NCI-H2029 (cell line): ENCODE results near the gene MYH14.

Experiments
- DNase-seq: peaks from one replicate; lab custom pipeline; 2025; lab: John Stamatoyannopoulos, UW

The MYH14 gene

DNA sequence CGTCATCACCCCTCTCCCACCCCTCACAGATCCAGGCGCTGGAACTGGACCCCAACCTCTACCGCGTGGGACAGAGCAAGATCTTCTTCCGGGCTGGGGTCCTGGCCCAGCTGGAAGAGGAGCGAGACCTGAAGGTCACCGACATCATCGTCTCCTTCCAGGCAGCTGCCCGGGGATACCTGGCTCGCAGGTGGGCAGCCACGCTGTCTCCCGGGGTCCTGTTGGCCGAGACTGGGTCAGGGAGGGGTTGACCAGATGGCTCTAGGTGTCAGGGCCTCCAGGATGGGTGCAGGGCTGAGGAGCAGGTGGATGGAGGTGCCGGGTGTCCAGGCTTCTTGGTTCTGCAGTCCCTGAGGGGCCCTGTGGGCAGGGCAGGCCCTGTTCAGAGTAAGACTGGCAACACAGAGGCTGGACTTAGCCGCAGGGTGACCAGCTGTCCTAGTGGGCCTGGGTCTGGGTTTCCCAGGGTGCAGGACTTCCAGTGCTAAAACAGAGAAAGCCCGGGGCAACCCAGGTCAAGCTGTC, 58.1 kb downstream of the MYH14 start:
- DNase-seq: no peak

DNA sequence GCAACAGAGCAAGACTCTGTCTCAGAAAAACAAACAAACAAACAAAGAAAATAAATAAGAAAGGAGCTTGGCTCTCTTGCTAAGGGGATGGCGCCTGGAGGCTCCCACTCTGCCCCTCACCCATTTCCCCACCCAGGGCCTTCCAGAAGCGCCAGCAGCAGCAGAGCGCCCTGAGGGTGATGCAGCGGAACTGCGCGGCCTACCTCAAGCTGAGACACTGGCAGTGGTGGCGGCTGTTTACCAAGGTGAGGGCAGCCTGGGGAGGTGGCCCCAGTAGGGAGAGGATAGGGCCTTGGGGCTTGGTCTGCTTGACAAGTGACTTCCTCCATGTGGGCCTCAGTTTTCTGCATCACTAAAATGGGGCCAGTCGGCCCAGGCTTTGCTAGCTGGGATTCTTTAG, 59.8 kb downstream of the MYH14 start:
- DNase-seq: no peak

DNA sequence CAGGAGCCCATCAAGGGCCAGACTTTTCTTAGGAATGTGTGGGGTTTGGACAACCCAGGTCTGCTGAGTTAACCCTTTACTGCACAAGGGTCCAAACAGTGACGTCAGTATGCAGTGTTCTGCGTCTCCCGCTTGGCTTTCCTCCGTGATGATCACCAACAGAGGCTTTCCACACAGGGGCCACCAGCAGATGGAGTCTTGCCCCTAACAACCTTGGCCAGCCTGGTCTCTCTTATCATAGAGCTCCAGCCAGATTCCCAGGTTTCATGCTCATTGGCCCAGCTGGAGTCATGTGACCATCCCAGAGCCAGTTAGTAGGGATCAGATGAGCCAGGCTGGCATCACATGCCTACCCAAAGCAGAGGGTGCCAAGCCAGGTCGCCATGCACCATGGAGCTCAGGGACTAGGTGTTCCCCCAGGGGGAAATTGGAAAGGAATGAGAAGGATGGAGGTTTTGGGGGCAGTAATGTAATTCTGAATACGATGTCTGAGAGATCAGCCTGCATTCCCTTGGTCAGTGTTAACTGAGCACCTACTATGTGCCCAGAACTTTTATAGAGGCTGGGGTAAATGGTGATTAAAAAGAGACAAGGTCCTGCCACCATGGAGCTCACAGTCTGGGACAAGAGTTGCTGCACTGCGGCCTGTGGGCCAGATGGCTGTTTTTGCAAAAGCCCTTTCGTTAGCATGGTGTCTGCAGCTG, 61.2 kb downstream of the MYH14 start:
- DNase-seq: no peak

DNA sequence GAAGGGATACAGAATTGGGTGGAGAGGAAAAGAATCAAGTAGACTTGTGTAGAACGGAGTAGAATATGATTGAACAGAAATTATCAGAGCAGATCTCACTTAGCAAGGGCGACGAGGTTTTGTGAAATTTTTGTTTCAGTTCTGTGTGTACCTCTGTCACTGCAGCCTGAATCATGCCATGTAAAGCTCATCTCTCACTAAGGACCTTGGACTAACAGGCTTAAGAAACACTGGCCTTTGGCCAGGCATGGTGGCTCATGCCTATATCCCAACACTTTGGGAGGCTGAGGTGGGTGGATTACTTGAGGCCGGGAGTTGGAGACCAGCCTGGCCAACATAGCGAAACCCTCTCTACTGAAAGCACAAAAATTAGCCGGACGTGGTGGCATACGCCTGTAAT, 62.6 kb downstream of the MYH14 start:
- no peak for DNase-seq

DNA sequence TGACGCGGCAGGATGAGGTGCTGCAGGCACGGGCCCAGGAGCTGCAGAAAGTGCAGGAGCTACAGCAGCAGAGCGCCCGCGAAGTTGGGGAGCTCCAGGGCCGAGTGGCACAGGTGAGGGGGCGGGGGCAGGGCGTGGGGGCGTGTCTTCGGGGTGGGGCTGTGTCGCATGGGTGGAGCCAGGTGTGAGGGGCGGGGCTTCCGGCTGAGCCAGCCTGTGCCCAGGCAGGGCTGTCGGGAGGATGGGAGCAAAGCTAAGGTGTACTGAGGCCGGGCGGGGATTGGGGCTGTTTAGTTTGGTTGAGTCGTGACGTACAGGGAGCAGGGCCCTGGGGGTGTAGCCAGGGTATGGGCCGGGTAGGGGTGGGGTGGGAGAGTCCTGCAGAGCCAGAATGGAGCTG, 63.5 kb downstream of the MYH14 start:
- DNase-seq: no peak

DNA sequence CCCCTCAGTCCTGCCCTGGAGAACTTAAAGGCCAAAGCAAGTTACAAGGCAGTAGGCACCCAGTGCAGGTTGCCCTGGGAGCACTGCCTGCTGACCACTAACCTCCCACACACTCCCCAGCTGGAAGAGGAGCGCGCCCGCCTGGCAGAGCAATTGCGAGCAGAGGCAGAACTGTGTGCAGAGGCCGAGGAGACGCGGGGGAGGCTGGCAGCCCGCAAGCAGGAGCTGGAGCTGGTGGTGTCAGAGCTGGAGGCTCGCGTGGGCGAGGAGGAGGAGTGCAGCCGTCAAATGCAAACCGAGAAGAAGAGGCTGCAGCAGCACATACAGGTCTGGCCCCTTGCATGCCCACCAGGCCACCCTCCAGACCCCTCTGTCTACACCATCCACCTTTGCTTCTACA, 64.6 kb downstream of the MYH14 start:
- DNase-seq: no peak

DNA sequence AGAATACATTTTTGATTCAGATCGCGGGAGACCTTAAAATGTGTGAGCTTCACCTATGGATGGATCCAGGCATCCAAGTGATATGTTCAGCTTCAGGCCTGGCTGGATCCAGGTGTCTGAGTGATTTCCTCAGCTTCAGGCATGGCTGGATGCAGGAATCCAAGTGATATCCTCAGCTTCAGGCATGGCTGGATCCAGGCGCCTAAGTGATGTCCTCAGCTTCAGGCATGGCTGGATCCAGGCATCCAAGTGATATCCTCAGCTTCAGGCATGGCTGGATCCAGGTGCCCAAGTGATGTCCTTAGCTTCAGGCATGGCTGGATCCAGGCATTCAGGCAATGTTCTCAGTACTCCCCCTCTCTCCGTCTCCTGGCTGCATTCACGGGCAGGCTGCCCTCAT, 65.1 kb downstream of the MYH14 start:
- no peak for DNase-seq

DNA sequence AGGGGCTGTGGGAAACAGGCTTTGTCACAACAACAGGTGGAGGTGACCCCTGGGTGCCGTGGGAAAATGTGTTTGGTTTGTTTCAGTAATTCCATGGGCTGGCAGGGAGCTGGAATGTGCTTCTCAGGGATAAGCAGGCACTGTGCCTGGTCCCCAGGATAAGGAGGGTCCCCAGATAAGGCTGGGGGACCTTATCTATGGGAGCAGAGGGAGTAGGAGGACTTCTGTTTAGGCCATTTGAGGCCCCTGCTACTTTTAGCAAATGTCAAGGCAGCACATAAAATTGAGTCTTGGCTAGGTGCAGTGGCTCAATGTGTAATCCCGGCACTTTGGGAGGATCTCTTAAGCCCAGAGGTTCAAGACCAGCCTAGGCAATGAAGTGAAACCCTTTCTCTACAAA, 66.2 kb downstream of the MYH14 start:
- DNase-seq: no peak

DNA sequence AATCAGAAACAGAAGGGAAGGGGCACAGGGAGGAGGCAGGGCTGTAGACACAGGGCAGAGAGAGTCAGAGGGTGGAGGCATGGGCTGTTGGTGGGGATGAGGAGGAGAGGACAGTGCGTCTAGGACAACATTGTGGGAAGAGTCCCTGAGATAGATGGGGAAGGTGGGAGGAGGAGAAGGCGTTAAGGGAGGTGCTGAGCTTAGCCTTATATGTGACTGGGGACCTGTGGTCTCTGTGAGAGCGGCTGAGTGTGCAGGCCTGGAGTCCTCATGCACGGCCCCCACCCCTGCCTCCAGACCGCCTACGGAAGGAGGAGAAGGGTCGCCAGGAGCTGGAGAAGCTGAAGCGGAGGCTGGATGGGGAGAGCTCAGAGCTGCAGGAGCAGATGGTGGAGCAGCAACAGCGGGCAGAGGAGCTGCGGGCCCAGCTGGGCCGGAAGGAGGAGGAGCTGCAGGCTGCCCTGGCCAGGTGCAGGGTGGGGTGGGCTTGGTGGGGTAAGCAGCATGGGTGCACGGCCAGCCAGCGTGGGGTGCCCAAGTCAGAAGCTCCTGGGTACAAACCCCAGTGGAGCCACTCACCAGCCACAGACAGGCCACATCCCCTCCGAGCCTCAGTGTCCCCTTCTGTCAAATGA, 69.0 kb downstream of the MYH14 start:
- DNase-seq: no peak

DNA sequence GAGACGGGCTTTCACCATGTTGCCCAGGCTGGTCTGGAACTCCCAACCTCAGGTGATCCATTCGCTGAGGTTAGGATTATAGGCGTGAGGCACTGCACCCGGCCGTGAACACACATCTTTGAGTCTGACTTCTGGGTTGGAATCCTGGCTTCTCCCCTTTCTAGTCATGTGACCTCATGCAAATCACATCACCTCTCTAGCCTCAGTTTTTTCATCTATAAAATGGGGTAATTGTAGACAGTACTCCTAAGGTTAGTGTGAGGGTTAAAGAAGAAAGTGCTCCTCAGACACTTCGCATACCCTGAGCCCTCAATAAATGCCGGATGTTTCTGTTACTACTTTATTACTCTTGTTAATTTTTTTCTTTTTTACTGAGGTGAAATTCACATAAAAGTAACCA, 70.4 kb downstream of the MYH14 start:
- no peak for DNase-seq

DNA sequence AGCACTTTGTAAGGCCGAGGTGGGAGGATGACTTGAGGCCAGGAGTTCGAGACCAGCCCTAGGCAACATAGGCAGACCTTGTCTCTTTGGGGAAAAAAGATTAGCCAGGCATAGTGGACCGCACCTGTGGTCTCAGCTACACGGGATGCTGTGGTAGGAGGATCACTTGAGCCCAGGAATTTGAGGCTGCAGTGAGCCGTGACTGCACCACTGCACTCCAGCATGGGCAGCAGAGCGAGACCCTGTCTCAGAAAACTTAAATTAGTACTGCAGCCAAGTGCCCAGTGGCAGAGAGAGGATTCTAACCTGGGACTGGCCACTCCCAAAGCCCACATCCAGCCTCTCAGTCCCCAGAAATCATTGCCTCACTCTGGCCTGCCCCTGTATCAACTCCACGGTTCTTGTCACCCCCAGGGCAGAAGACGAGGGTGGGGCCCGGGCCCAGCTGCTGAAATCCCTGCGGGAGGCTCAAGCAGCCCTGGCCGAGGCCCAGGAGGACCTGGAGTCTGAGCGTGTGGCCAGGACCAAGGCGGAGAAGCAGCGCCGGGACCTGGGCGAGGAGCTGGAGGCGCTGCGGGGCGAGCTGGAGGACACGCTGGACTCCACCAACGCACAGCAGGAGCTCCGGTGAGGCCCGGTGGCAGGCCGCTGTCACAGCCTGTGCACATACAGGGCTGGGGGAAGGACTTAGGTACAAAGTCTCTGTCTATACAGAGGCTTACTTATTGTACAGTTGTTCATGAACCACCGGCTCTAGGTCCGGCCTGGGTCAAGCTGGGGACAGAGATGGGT, 72.4 kb downstream of the MYH14 start:
- DNase-seq: no peak

DNA sequence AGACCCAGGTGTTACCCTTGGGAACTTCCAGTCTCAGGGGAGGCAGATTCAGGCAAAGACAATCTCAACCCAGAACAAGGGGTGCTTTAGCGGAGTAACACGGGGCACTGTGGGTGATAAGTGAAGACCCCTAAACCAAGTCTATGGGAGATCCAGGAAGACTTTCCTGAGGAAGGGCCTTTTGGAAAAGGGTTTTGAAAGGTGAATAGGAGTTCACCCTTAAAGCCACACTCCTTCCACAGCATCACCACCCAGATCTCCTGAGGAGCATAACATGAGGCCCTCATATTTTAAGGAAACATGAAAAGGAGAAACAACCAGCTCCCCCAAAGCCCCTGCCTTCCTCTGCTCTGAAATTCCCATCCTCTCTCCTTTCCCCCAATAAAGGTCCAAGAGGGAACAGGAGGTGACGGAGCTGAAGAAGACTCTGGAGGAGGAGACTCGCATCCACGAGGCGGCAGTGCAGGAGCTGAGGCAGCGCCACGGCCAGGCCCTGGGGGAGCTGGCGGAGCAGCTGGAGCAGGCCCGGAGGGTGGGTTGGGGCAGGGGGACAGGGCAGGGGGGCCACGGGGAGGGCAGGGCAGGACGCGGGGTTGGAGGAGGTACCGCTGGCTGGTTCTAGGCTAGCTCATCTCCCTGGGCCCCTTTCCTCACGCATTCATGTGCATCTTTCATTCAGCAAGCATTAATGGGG, 73.1 kb downstream of the MYH14 start:
- no peak for DNase-seq

DNA sequence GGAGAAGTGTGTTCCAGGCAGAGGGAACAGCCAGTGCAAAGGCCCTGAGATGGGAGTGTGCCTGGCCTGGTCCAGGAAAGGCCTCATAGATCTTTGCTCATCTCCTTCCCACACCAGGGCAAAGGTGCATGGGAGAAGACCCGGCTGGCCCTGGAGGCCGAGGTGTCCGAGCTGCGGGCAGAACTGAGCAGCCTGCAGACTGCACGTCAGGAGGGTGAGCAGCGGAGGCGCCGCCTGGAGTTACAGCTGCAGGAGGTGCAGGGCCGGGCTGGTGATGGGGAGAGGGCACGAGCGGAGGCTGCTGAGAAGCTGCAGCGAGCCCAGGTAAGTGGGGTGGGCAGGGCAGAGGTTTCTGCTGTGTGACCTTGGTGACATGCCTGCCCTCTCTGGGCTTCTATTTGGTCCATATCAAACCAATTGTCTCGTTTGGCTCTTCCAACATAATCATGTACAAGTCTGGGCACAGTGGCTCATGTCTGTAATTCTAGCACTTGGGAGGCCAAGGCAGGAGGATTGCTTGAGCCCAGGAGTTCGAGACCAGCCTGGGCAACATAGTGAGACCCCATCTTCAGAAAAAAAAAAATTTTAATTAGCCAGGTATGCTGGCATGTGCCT, 74.7 kb downstream of the MYH14 start:
- DNase-seq: no peak

DNA sequence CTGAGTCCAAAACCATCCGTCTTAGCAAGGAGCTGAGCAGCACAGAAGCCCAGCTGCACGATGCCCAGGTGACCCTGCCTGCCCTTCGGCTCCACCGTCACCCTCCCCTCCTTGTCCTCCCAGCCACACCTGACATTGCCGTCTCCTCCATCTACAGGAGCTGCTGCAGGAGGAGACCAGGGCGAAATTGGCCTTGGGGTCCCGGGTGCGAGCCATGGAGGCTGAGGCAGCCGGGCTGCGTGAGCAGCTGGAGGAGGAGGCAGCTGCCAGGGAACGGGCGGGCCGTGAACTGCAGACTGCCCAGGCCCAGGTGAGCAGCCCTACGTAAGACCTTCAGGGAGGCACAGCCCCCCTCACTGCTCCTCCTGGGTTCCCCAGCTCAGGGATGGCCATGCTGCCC, 76.7 kb downstream of the MYH14 start:
- DNase-seq: no peak

DNA sequence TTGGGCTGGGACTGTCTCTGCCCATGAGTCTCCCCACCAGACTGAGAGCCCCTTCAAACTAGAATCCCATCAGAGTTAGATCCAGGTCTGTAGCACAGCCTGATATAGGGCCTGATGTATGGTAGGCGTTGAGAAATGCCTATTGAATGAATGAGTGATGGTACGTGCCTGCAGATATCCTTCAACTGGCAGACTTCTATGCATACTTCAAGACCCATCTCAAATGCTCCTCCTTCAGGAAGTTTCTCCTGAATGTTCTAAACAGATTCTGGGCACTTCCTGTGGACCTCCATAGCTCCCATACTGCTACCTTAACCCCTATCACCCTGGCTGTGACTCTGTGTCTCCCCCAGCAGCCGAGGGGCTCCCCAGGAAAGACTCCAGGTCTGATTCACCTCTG, 77.6 kb downstream of the MYH14 start:
- no peak for DNase-seq

DNA sequence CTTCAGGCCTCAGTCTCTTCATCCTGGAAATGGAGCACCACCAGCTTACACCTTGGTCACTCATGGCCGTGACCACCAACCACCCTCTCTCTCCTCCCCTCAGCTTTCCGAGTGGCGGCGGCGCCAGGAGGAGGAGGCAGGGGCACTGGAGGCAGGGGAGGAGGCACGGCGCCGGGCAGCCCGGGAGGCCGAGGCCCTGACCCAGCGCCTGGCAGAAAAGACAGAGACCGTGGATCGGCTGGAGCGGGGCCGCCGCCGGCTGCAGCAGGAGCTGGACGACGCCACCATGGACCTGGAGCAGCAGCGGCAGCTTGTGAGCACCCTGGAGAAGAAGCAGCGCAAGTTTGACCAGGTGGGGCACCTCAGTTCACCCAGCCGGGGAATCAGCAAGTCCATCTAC, 78.1 kb downstream of the MYH14 start:
- no peak for DNase-seq

DNA sequence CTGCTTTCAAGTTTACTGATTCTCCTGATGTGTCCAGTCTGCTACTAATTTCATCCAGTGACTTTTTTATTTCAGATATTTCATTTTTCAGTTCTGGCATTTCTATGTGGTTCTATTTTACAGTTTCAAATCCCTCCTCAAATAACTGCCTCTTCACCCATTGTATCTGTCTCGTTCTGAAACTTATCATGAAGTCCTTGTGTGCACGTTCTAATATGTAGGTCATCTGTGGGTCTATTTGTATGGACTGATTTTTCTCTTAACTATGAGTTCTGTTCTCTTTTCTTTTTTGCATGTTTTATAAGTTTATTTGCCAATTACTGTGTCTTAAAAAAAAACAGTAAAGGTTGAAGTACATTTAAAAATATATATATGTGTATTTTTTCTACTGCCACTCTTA, 82.4 kb downstream of the MYH14 start:
- no peak for DNase-seq

DNA sequence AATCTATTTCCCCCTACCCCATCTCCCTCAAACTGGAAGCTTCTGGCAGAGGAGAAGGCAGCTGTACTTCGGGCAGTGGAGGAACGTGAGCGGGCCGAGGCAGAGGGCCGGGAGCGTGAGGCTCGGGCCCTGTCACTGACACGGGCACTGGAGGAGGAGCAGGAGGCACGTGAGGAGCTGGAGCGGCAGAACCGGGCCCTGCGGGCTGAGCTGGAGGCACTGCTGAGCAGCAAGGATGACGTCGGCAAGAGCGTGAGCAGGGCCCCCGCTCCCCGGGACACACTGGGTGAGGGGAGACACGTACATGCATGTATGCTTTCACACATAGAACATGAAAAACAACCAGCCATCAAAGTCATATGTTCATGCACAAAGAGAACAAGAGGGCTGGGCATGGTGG, 83.0 kb downstream of the MYH14 start:
- DNase-seq: no peak

DNA sequence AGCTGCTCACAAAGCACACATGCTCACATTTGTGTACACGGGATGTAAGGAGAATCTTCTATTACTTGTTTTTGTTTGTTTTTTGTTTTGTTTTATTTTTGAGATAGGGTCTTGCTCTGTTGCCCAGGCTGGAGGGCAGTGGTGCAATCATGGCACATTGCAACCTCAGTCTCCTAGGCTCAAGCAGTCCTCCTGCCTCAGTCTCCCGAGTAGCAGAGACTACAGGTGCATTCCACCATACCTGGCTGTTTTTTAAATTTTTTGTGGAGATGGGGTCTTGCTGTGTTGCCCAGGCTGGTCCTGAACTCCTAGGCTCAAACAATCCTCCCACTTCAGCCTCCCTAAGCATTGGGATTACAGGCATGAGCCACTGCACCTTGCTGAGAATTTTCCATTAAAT, 83.9 kb downstream of the MYH14 start:
- no peak for DNase-seq

DNA sequence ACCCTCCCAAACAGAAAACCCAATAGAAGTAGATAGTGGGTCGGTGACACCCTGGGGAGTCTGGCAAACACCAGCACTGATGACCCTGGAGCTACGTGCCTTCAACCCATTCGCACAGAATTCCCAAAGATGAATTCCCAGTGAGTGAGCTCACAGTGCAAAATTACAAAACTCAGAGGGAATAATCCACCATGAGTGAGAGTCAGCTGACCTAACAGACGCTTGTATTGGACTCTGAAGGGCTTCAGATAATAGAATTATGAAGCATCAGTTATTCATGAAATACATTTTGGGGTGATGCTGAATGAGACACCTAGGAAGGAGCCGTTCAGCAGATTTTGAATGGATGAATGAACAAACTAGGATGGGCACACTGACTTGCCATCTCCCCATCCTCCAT, 85.5 kb downstream of the MYH14 start:
- DNase-seq: no peak

DNA sequence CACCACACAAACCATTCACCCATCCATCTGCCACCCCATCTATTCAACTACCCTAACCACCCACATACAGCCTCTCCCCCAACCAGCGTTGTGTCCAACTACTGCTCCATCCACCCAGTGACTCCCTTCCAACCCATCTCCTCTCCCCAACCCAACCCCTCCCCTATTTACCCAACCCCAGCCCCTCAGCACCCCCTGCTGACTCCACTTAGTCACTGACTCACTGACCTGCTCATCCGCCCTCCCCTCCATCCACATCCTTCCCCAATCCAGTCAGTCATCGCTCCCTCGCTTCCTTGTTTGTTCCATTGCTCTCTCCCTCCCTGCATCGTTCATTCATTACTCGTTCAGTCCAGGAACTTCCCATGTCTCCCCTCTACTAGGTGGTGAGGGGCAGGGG, 86.6 kb downstream of the MYH14 start:
- DNase-seq: no peak

DNA sequence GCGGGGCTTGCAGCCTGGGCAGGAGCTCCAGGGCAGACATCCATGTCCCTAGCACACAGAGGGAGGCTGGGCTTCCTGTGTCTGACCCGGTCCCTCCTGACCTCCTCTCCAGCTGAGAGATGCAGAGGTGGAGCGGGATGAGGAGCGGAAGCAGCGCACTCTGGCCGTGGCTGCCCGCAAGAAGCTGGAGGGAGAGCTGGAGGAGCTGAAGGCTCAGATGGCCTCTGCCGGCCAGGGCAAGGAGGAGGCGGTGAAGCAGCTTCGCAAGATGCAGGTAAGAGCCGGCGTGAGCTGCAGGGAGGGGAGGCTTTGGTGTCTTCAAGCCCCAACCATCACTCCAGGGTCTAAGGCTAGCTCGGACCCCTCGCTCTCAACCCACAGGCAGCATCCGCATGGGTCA, 87.4 kb downstream of the MYH14 start:
- no peak for DNase-seq
